HL-60 (cell line): ENCODE data around the gene HS6ST2.

Experiments used
- DNase-seq, 2 experiments: peaks; one replicate each; pipeline ENCODE4 v3.0.0-alpha.2; 2010 to 2020; ENCODE audit warnings: low read depth in 1 of 2, low spot score in 1 of 2
- H3K27ac ChIP-seq: fragments of 250-450 bp; sonication (Bioruptor Pico); replicated peaks from 2 replicates; pipeline ENCODE4 v1.5.1; 2020; ENCODE audit warnings: mild to moderate bottlenecking, moderate library complexity
- H3K27me3 ChIP-seq: fragments of 250-450 bp; sonication (Bioruptor Pico); 2 replicates; pipeline ENCODE4 v1.5.1; 2021; ENCODE audit warnings: mild to moderate bottlenecking, moderate library complexity; ENCODE audit not compliant: insufficient read depth, poor library complexity, severe bottlenecking
- H3K4me3 ChIP-seq: replicated peaks from 2 replicates; pipeline ENCODE4 v1.5.1; 2011; ENCODE audit warnings: mild to moderate bottlenecking, control low read depth, low read length; ENCODE audit not compliant: insufficient read depth
- CTCF ChIP-seq: IDR thresholded peaks from one replicate; pipeline ENCODE4 v1.5.1; 2011; ENCODE audit warnings: low read length, control low read depth, inconsistent platforms; ENCODE audit not compliant: insufficient read depth
- GABPA ChIP-seq: IDR thresholded peaks from 2 replicates; pipeline ENCODE4 v1.6.1; 2012; ENCODE audit warnings: low read depth
- POLR2AphosphoS5 ChIP-seq: IDR thresholded peaks from 2 replicates; pipeline ENCODE4 v1.6.1; 2012; ENCODE audit warnings: low read depth
- REST ChIP-seq: IDR thresholded peaks from 2 replicates; pipeline ENCODE4 v1.6.1; 2012; ENCODE audit warnings: low read depth; ENCODE audit not compliant: insufficient replicate concordance
- SPI1 ChIP-seq: IDR thresholded peaks from 2 replicates; pipeline ENCODE4 v1.6.1; 2012; ENCODE audit warnings: low read depth, mild to moderate bottlenecking, borderline replicate concordance

Gene HS6ST2

GRCh38 chrX:132728296-132728695, 230.1 kb downstream of the HS6ST2 start:
- no peak for TF ChIP-seq SPI1
- no peak for TF ChIP-seq POLR2AphosphoS5
- no peak for TF ChIP-seq CTCF
- TF ChIP-seq REST = no peak
- TF ChIP-seq GABPA = no peak
- H3K4me3 ChIP-seq = no peak overlapping the region
- no peak for DNase-seq
- no peak overlapping the region for H3K27ac ChIP-seq
- H3K27me3 ChIP-seq = no peaks in the 10 kb centered on the region

- DNase-seq = no peak
- TF ChIP-seq REST (no peak), POLR2AphosphoS5 (no peak), GABPA (no peak), CTCF (no peak), SPI1 (no peak)
- H3K4me3 ChIP-seq = no peak overlapping the region
Measured at GRCh38 chrX:132718431-132718958, 239.9 kb downstream of the HS6ST2 start.

GRCh38 chrX:132716006-132716405, 242.4 kb downstream of the HS6ST2 start:
- DNase-seq = no peak

More at GRCh38 chrX:132718431-132718958, 239.9 kb downstream of the HS6ST2 start:
- Histone ChIP-seq H3K27me3 (no peaks in the 10 kb centered on the region), H3K27ac (no peak overlapping the region)

More at GRCh38 chrX:132716006-132716405, 242.4 kb downstream of the HS6ST2 start:
- H3K4me3 ChIP-seq = no peak overlapping the region
- H3K27ac ChIP-seq = no peak overlapping the region
- no peaks in the 10 kb centered on the region for H3K27me3 ChIP-seq
- TF ChIP-seq GABPA (no peak), POLR2AphosphoS5 (no peak), SPI1 (no peak), CTCF (no peak), REST (no peak)
